GM23338 (cell line): Measurements from ENCODE around the gene ICE1. TPM values are rescaled to one million over a fixed set of nuclear protein-coding genes. Genes with fewer than 3 reads are reported as not detected.

Experiments
- ATAC-seq: fragments of 200-7000 bp; cut with Tn5 transposase; 3 replicates; pipeline ENCODE4 v1.9.1; 2020
- DNase-seq: peaks from one replicate; pipeline ENCODE4 v3.0.0-alpha.2; 2015; ENCODE audit warnings: low spot score
- H2AFZ ChIP-seq: fragments of 200-600 bp; sonication (generic); 2 replicates; pipeline ENCODE4 v1.8.0; 2016; ENCODE audit warnings: antibody characterized with exemption, mild to moderate bottlenecking, moderate library complexity
- H3F3A ChIP-seq: fragments of 200-600 bp; sonication (generic); replicated peaks from 2 replicates; pipeline ENCODE4 v1.8.0; 2017; ENCODE audit warnings: antibody characterized with exemption, mixed run types, low read depth
- H3K27ac ChIP-seq: fragments of 200-600 bp; sonication (generic); 2 replicates; pipeline ENCODE4 v1.6.1; 2016; ENCODE audit warnings: low read depth
- H3K27me3 ChIP-seq: fragments of 200-600 bp; sonication (generic); 2 replicates; pipeline ENCODE4 v1.8.0; 2016; ENCODE audit warnings: mild to moderate bottlenecking, mixed run types, moderate library complexity; ENCODE audit not compliant: insufficient read depth
- H3K36me3 ChIP-seq: fragments of 200-600 bp; sonication (generic); 2 replicates; pipeline ENCODE4 v1.8.0; 2016; ENCODE audit warnings: mild to moderate bottlenecking; ENCODE audit not compliant: insufficient read depth
- H3K4me1 ChIP-seq: fragments of 200-600 bp; sonication (generic); 2 replicates; pipeline ENCODE4 v1.8.0; 2016; ENCODE audit warnings: mild to moderate bottlenecking, moderate library complexity; ENCODE audit not compliant: insufficient read depth
- H3K4me2 ChIP-seq: fragments of 200-600 bp; sonication (generic); 2 replicates; pipeline ENCODE4 v1.7.1; 2017; ENCODE audit warnings: mixed run types
- H3K4me3 ChIP-seq: fragments of 200-600 bp; sonication (generic); 2 replicates; pipeline ENCODE4 v1.6.1; 2016; ENCODE audit warnings: mixed run types
- H3K79me2 ChIP-seq: fragments of 200-600 bp; sonication (generic); replicated peaks from 2 replicates; pipeline ENCODE4 v1.8.0; 2017; ENCODE audit warnings: mild to moderate bottlenecking; ENCODE audit not compliant: insufficient read depth
- H3K9me2 ChIP-seq: fragments of 200-600 bp; sonication (generic); 2 replicates; pipeline ENCODE4 v1.8.0; 2017; ENCODE audit not compliant: insufficient read depth
- H4K20me1 ChIP-seq: fragments of 200-600 bp; sonication (generic); replicated peaks from 2 replicates; pipeline ENCODE4 v1.8.0; 2017; ENCODE audit warnings: mild to moderate bottlenecking; ENCODE audit not compliant: insufficient read depth
- H3K27ac Mint-ChIP-seq: 2 replicates; pipeline ENCODE4 v1.8.0; 2020; ENCODE audit warnings: inconsistent platforms, mild to moderate bottlenecking, moderate library complexity, mixed read lengths
- H3K27me3 Mint-ChIP-seq: 3 replicates; pipeline ENCODE4 v1.8.0; 2022; ENCODE audit warnings: low read depth, mild to moderate bottlenecking, moderate library complexity, mixed read lengths, inconsistent platforms; ENCODE audit not compliant: insufficient read depth, poor library complexity
- H3K36me3 Mint-ChIP-seq: 3 replicates; pipeline ENCODE4 v1.8.0; 2021; ENCODE audit warnings: low read depth, mild to moderate bottlenecking, inconsistent platforms, moderate library complexity, mixed read lengths
- H3K4me1 Mint-ChIP-seq: 3 replicates; pipeline ENCODE4 v1.8.0; 2020; ENCODE audit warnings: mild to moderate bottlenecking, inconsistent platforms, mixed read lengths
- H3K4me3 Mint-ChIP-seq: 3 replicates; pipeline ENCODE4 v1.8.0; 2021; ENCODE audit warnings: moderate library complexity, mild to moderate bottlenecking, inconsistent platforms, mixed read lengths
- H3K9me3 Mint-ChIP-seq: 3 replicates; pipeline ENCODE4 v1.8.0; 2020; ENCODE audit warnings: moderate library complexity, mild to moderate bottlenecking, inconsistent platforms, mixed read lengths
- CREB1 ChIP-seq: fragments of 250-450 bp; sonication (Bioruptor Pico); IDR thresholded peaks from 2 replicates; pipeline ENCODE4 v1.5.0; 2020; ENCODE audit warnings: low read depth, mild to moderate bottlenecking, moderate library complexity
- EZH2 ChIP-seq: fragments of 200-600 bp; sonication (generic); IDR thresholded peaks from one replicate; pipeline ENCODE4 v1.8.0; 2017; ENCODE audit warnings: antibody characterized with exemption, mild to moderate bottlenecking, low read depth; ENCODE audit not compliant: unreplicated experiment
- EZH2phosphoT487 ChIP-seq: fragments of 200-600 bp; sonication (generic); IDR thresholded peaks from one replicate; pipeline ENCODE4 v1.8.1; 2018; ENCODE audit warnings: antibody characterized with exemption; ENCODE audit not compliant: unreplicated experiment
- JUNB ChIP-seq: IDR thresholded peaks from one replicate; pipeline ENCODE4 v1.6.1; 2016; ENCODE audit warnings: antibody characterized with exemption; ENCODE audit not compliant: unreplicated experiment
- NANOG ChIP-seq: IDR thresholded peaks from 2 replicates; pipeline ENCODE4 v1.6.1; 2016; ENCODE audit warnings: antibody characterized with exemption, borderline replicate concordance
- POLR2AphosphoS5 ChIP-seq: IDR thresholded peaks from 2 replicates; pipeline ENCODE4 v1.6.1; 2016; ENCODE audit warnings: antibody characterized with exemption, low read depth
- STAT1 ChIP-seq: IDR thresholded peaks from one replicate; pipeline ENCODE4 v1.6.1; 2016; ENCODE audit warnings: antibody characterized with exemption; ENCODE audit not compliant: unreplicated experiment
- ZNF114 ChIP-seq: fragments of 250-450 bp; sonication (Bioruptor Pico); IDR thresholded peaks from 2 replicates; pipeline ENCODE4 v1.5.0; 2020; ENCODE audit warnings: mild to moderate bottlenecking, moderate library complexity
- ZNF331 ChIP-seq: fragments of 250-450 bp; sonication (Bioruptor Pico); IDR thresholded peaks from 2 replicates; pipeline ENCODE4 v1.5.0; 2020; ENCODE audit warnings: low read depth, mild to moderate bottlenecking, moderate library complexity
- polyA plus RNA-seq: library from polyadenylated mRNA; unstranded; fragments of >200 nt; fragmentation: Nextera tagmentation; extraction: Ambion mirVana; gene quantifications from 2 replicates; pipeline ENCODE4 v1.2.1, GENCODE V29; 2016
- total RNA-seq: library from RNA; depleted of rRNA; stranded (reverse); fragments of >200 nt; shearing (Covaris generic); gene quantifications from 2 replicates; pipeline ENCODE4 v1.2.3, GENCODE V29; 2014
- TF ChIP-seq, protein P1 (sequence below): IDR thresholded peaks from one replicate; pipeline ENCODE4 v1.6.1; 2018; ENCODE audit warnings: antibody characterized with exemption; ENCODE audit not compliant: unreplicated experiment
- TF ChIP-seq, protein P2 (sequence below): fragments of 250-450 bp; sonication (Bioruptor Pico); IDR thresholded peaks from 2 replicates; pipeline ENCODE4 v1.5.0; 2020; ENCODE audit warnings: mild to moderate bottlenecking, moderate library complexity
- TF ChIP-seq, protein P3 (sequence below), 2 experiments: fragments of 200-600 bp in 1 of 2; sonication (generic) in 1 of 2; conservative IDR thresholded peaks; 2 replicates each; pipeline versions ENCODE4 v1.5.1 to v1.6.1; 2016 to 2017; ENCODE audit warnings: antibody characterized with exemption in 2 of 2, low read depth in 2 of 2, mild to moderate bottlenecking in 2 of 2, moderate library complexity in 1 of 2
- TF ChIP-seq, protein P4 (sequence below): IDR thresholded peaks from 2 replicates; pipeline ENCODE4 v1.6.1; 2016; ENCODE audit warnings: antibody characterized with exemption

ICE1 gene
- total and polyA plus RNA-seq, 2 experiments from 2014 or later, result 59.5 to 65.1 TPM

DNA sequence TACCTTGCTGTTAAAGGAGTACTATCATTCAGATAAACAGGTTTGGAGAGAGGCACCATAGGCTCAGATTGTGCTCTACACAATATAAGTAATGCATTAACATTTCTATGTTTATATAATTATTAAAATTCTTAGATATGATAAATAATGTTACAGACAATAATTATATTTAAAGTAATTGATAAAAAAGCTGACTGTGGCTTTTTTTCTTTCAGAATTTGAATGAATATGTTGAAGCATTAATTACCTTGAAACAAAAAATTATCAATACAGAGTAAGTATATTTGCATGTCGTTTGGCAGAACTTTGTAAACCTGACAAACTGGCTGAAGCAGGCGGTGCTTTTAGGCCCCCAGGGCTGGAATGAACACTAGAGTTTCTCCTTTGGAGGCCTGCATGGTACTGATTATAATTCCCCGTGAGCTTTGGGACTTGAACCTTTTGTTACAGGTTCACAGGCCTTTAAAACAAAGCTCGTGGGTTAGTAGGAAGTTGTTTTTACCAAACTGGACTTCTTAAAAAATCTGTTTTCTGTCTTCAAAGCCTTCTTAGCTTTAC lies 13.8 kb downstream of the ICE1 start:
- Histone ChIP-seq H3K27me3 (no peaks in the 10 kb centered on the region), H4K20me1 (peaks cover 25% of the 10 kb centered on the region; the same call in 1 of the 2 replicates), H3K4me3 (no peak overlapping the region), H3K4me2 (no peak overlapping the region), H3K27ac (no peak overlapping the region), H3K36me3 (no peaks in the 10 kb centered on the region), H3K4me1 (no peaks in the 10 kb centered on the region), H3K9me2 (no peaks in the 10 kb centered on the region), H2AFZ (no peak overlapping the region), H3K79me2 (peaks cover 67% of the 10 kb centered on the region), H3F3A (no peaks in the 10 kb centered on the region)
- Mint-ChIP-seq H3K27me3 (no peaks in the 10 kb centered on the region), H3K4me3 (no peak overlapping the region), H3K9me3 (no peaks in the 10 kb centered on the region), H3K36me3 (peaks cover 9% of the 10 kb centered on the region; the same call in 2 of the 3 replicates), H3K27ac (no peak overlapping the region), H3K4me1 (peaks cover 9% of the 10 kb centered on the region; the same call in 1 of the 3 replicates)
- no peak for TF ChIP-seq CREB1 (CRISPR knock-in tag)
- TF ChIP-seq STAT1, result no peak
- TF ChIP-seq, protein P1, sequence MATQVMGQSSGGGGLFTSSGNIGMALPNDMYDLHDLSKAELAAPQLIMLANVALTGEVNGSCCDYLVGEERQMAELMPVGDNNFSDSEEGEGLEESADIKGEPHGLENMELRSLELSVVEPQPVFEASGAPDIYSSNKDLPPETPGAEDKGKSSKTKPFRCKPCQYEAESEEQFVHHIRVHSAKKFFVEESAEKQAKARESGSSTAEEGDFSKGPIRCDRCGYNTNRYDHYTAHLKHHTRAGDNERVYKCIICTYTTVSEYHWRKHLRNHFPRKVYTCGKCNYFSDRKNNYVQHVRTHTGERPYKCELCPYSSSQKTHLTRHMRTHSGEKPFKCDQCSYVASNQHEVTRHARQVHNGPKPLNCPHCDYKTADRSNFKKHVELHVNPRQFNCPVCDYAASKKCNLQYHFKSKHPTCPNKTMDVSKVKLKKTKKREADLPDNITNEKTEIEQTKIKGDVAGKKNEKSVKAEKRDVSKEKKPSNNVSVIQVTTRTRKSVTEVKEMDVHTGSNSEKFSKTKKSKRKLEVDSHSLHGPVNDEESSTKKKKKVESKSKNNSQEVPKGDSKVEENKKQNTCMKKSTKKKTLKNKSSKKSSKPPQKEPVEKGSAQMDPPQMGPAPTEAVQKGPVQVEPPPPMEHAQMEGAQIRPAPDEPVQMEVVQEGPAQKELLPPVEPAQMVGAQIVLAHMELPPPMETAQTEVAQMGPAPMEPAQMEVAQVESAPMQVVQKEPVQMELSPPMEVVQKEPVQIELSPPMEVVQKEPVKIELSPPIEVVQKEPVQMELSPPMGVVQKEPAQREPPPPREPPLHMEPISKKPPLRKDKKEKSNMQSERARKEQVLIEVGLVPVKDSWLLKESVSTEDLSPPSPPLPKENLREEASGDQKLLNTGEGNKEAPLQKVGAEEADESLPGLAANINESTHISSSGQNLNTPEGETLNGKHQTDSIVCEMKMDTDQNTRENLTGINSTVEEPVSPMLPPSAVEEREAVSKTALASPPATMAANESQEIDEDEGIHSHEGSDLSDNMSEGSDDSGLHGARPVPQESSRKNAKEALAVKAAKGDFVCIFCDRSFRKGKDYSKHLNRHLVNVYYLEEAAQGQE, result no peak
- no peak for TF ChIP-seq JUNB
- no peak for TF ChIP-seq POLR2AphosphoS5
- TF ChIP-seq EZH2, result no peak
- TF ChIP-seq, protein P2, sequence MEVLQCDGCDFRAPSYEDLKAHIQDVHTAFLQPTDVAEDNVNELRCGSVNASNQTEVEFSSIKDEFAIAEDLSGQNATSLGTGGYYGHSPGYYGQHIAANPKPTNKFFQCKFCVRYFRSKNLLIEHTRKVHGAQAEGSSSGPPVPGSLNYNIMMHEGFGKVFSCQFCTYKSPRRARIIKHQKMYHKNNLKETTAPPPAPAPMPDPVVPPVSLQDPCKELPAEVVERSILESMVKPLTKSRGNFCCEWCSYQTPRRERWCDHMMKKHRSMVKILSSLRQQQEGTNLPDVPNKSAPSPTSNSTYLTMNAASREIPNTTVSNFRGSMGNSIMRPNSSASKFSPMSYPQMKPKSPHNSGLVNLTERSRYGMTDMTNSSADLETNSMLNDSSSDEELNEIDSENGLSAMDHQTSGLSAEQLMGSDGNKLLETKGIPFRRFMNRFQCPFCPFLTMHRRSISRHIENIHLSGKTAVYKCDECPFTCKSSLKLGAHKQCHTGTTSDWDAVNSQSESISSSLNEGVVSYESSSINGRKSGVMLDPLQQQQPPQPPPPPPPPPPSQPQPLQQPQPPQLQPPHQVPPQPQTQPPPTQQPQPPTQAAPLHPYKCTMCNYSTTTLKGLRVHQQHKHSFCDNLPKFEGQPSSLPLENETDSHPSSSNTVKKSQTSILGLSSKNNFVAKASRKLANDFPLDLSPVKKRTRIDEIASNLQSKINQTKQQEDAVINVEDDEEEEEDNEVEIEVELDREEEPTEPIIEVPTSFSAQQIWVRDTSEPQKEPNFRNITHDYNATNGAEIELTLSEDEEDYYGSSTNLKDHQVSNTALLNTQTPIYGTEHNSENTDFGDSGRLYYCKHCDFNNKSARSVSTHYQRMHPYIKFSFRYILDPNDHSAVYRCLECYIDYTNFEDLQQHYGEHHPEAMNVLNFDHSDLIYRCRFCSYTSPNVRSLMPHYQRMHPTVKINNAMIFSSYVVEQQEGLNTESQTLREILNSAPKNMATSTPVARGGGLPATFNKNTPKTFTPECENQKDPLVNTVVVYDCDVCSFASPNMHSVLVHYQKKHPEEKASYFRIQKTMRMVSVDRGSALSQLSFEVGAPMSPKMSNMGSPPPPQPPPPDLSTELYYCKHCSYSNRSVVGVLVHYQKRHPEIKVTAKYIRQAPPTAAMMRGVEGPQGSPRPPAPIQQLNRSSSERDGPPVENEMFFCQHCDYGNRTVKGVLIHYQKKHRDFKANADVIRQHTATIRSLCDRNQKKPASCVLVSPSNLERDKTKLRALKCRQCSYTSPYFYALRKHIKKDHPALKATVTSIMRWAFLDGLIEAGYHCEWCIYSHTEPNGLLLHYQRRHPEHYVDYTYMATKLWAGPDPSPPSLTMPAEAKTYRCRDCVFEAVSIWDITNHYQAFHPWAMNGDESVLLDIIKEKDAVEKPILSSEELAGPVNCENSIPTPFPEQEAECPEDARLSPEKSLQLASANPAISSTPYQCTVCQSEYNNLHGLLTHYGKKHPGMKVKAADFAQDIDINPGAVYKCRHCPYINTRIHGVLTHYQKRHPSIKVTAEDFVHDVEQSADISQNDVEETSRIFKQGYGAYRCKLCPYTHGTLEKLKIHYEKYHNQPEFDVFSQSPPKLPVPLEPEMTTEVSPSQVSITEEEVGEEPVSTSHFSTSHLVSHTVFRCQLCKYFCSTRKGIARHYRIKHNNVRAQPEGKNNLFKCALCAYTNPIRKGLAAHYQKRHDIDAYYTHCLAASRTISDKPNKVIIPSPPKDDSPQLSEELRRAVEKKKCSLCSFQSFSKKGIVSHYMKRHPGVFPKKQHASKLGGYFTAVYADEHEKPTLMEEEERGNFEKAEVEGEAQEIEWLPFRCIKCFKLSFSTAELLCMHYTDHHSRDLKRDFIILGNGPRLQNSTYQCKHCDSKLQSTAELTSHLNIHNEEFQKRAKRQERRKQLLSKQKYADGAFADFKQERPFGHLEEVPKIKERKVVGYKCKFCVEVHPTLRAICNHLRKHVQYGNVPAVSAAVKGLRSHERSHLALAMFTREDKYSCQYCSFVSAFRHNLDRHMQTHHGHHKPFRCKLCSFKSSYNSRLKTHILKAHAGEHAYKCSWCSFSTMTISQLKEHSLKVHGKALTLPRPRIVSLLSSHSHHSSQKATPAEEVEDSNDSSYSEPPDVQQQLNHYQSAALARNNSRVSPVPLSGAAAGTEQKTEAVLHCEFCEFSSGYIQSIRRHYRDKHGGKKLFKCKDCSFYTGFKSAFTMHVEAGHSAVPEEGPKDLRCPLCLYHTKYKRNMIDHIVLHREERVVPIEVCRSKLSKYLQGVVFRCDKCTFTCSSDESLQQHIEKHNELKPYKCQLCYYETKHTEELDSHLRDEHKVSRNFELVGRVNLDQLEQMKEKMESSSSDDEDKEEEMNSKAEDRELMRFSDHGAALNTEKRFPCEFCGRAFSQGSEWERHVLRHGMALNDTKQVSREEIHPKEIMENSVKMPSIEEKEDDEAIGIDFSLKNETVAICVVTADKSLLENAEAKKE, result no peak
- TF ChIP-seq ZNF331 (CRISPR knock-in tag), result no peak
- TF ChIP-seq, protein P3, sequence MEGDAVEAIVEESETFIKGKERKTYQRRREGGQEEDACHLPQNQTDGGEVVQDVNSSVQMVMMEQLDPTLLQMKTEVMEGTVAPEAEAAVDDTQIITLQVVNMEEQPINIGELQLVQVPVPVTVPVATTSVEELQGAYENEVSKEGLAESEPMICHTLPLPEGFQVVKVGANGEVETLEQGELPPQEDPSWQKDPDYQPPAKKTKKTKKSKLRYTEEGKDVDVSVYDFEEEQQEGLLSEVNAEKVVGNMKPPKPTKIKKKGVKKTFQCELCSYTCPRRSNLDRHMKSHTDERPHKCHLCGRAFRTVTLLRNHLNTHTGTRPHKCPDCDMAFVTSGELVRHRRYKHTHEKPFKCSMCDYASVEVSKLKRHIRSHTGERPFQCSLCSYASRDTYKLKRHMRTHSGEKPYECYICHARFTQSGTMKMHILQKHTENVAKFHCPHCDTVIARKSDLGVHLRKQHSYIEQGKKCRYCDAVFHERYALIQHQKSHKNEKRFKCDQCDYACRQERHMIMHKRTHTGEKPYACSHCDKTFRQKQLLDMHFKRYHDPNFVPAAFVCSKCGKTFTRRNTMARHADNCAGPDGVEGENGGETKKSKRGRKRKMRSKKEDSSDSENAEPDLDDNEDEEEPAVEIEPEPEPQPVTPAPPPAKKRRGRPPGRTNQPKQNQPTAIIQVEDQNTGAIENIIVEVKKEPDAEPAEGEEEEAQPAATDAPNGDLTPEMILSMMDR (conservative IDR thresholded peaks at IDR 0.05; ENCODE audit: low read depth in 2 of 2), result no peak
- TF ChIP-seq NANOG, result no peak
- TF ChIP-seq ZNF114 (CRISPR knock-in tag), result no peak
- TF ChIP-seq, protein P4, sequence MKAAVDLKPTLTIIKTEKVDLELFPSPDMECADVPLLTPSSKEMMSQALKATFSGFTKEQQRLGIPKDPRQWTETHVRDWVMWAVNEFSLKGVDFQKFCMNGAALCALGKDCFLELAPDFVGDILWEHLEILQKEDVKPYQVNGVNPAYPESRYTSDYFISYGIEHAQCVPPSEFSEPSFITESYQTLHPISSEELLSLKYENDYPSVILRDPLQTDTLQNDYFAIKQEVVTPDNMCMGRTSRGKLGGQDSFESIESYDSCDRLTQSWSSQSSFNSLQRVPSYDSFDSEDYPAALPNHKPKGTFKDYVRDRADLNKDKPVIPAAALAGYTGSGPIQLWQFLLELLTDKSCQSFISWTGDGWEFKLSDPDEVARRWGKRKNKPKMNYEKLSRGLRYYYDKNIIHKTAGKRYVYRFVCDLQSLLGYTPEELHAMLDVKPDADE, result no peak
- TF ChIP-seq EZH2phosphoT487, result no peak
- DNase-seq (no peak), ATAC-seq (no peak)
